HepG2 (cell line): ENCODE results near the gene TEDC1. TPM values are rescaled to one million over a fixed set of nuclear protein-coding genes. Genes with fewer than 3 reads are reported as not detected.

ENCODE experiments used
- ARNT2 ChIP-seq: sonication (generic); formaldehyde crosslinking; IDR thresholded peaks from 2 replicates; pipeline ENCODE4 v1.8.0; 2022; ENCODE audit warnings: mild to moderate bottlenecking, low read depth, missing genetic modification reagents, moderate library complexity
- ASH2L ChIP-seq: fragments of 300-600, 200-600 bp; sonication (generic); IDR thresholded peaks from 2 replicates; pipeline ENCODE4 v1.7.0; 2017; ENCODE audit warnings: low read depth, mild to moderate bottlenecking, moderate library complexity, mixed read lengths, low read length; ENCODE audit not compliant: insufficient read length
- CREB1 ChIP-seq, 2 experiments: fragments of 450-650 bp in 1 of 2; IDR thresholded peaks; 2 replicates each; pipeline ENCODE4 v1.6.1; 2016 to 2017; ENCODE audit warnings: control low read depth in 1 of 2, mild to moderate bottlenecking in 1 of 2, missing compliant biosample characterization in 1 of 2, missing genetic modification characterization in 1 of 2
- DPF2 ChIP-seq: sonication (generic); formaldehyde crosslinking; IDR thresholded peaks from 2 replicates; pipeline ENCODE4 v1.4.0; 2020; ENCODE audit warnings: mild to moderate bottlenecking, low read depth, missing genetic modification reagents, borderline replicate concordance
- FOXA1 ChIP-seq, 2 experiments: fragments of 450-650 bp in 1 of 2; sonication (generic) in 1 of 2; formaldehyde crosslinking in 1 of 2; IDR thresholded peaks; 2 replicates each; pipeline versions ENCODE4 v1.4.0 to v1.6.1; 2016 to 2020; ENCODE audit warnings: missing genetic modification reagents in 1 of 2
- MBD4 ChIP-seq: IDR thresholded peaks from 2 replicates; pipeline ENCODE4 v1.6.1; 2012; ENCODE audit warnings: low read length, inconsistent platforms, borderline replicate concordance
- MYC ChIP-seq: sonication (generic); formaldehyde crosslinking; IDR thresholded peaks from 2 replicates; pipeline ENCODE4 v1.9.0; 2021; ENCODE audit warnings: missing genetic modification reagents, borderline replicate concordance
- PLRG1 ChIP-seq: fragments of 450-650 bp; conservative IDR thresholded peaks from 2 replicates; pipeline ENCODE4 v1.6.1; 2016
- RBFOX2 ChIP-seq: fragments of 200-400 bp; formaldehyde crosslinking; IDR thresholded peaks from 2 replicates; pipeline ENCODE4 v1.6.1; 2017; ENCODE audit warnings: low read depth, mild to moderate bottlenecking, low read length
- SAP130 ChIP-seq: IDR thresholded peaks from 2 replicates; pipeline ENCODE4 v1.6.1; 2016; ENCODE audit warnings: low read depth
- SMAD3 ChIP-seq: sonication (generic); formaldehyde crosslinking; IDR thresholded peaks from 2 replicates; pipeline ENCODE4 v1.4.0; 2020; ENCODE audit warnings: missing genetic modification reagents
- TEAD3 ChIP-seq: optimal IDR thresholded peaks from 2 replicates; pipeline ENCODE3; 2016; ENCODE audit warnings: borderline replicate concordance
- U2AF1 ChIP-seq: fragments of 200-400 bp; formaldehyde crosslinking; optimal IDR thresholded peaks from 2 replicates; pipeline ENCODE3; 2017; ENCODE audit warnings: mild to moderate bottlenecking, low read depth, low read length
- ZNF367 ChIP-seq: sonication (generic); formaldehyde crosslinking; IDR thresholded peaks from 2 replicates; pipeline ENCODE4 v1.4.0; 2020; ENCODE audit warnings: missing genetic modification reagents, borderline replicate concordance
- ZNF556 ChIP-seq: sonication (generic); formaldehyde crosslinking; IDR thresholded peaks from 2 replicates; pipeline ENCODE4 v1.4.0; 2020; ENCODE audit warnings: mild to moderate bottlenecking, missing genetic modification reagents, borderline replicate concordance
- ZNF570 ChIP-seq: sonication (generic); formaldehyde crosslinking; IDR thresholded peaks from 2 replicates; pipeline ENCODE4 v1.4.0; 2020; ENCODE audit warnings: mild to moderate bottlenecking, missing genetic modification reagents, borderline replicate concordance
- ZNF776 ChIP-seq: sonication (generic); formaldehyde crosslinking; IDR thresholded peaks from 2 replicates; pipeline ENCODE4 v1.4.0; 2020; ENCODE audit warnings: mild to moderate bottlenecking, missing genetic modification reagents
- ZSCAN21 ChIP-seq: sonication (generic); formaldehyde crosslinking; IDR thresholded peaks from 2 replicates; pipeline ENCODE4 v1.8.0; 2022; ENCODE audit warnings: mild to moderate bottlenecking, missing genetic modification reagents, moderate library complexity, borderline replicate concordance
- polyA plus RNA-seq, 8 experiments: library from polyadenylated mRNA; depleted of rRNA in 3 of 8; stranded (reverse) in 7 of 8; unstranded in 1 of 8; fragments of >200 nt; fragmentation: Illumina TruSeq in 4 of 8; extraction: Trizol in 4 of 8; gene quantifications; 2 replicates each; pipeline versions ENCODE4 v1.2.1 to v1.2.3, GENCODE V29; 2011 to 2016; ENCODE audit warnings: low read depth in 4 of 8, missing spikeins in 1 of 8, mixed read lengths in 1 of 8; ENCODE audit not compliant: insufficient read depth in 1 of 8
- total RNA-seq, 5 experiments: library from RNA; depleted of rRNA; stranded (reverse); fragments of >200 nt; fragmentation: Illumina TruSeq; extraction: Trizol; gene quantifications; 2 replicates each; pipeline ENCODE4 v1.2.3, GENCODE V29; 2016; ENCODE audit warnings: low read depth in 1 of 5
- TF ChIP-seq, protein P1 (sequence below): sonication (generic); formaldehyde crosslinking; IDR thresholded peaks from 2 replicates; pipeline ENCODE4 v1.9.0; 2022; ENCODE audit warnings: missing genetic modification reagents, mild to moderate bottlenecking, borderline replicate concordance
- TF ChIP-seq, protein P2 (sequence below): sonication (generic); formaldehyde crosslinking; IDR thresholded peaks from 2 replicates; pipeline ENCODE4 v1.5.0; 2020; ENCODE audit warnings: mild to moderate bottlenecking, missing genetic modification reagents
- TF ChIP-seq, protein P3 (sequence below): sonication (generic); formaldehyde crosslinking; IDR thresholded peaks from 2 replicates; pipeline ENCODE4 v1.4.0; 2020; ENCODE audit warnings: missing genetic modification reagents
- TF ChIP-seq, protein P4 (sequence below): sonication (generic); formaldehyde crosslinking; IDR thresholded peaks from 2 replicates; pipeline ENCODE4 v1.5.0; 2020; ENCODE audit warnings: missing genetic modification reagents

TEDC1 gene
- total and polyA plus RNA-seq, 2 of the 13 experiments (the other 11 are each of a cell fraction or from before 2014, with no cell fraction given) = 5.7 to 27.4 TPM

DNA sequence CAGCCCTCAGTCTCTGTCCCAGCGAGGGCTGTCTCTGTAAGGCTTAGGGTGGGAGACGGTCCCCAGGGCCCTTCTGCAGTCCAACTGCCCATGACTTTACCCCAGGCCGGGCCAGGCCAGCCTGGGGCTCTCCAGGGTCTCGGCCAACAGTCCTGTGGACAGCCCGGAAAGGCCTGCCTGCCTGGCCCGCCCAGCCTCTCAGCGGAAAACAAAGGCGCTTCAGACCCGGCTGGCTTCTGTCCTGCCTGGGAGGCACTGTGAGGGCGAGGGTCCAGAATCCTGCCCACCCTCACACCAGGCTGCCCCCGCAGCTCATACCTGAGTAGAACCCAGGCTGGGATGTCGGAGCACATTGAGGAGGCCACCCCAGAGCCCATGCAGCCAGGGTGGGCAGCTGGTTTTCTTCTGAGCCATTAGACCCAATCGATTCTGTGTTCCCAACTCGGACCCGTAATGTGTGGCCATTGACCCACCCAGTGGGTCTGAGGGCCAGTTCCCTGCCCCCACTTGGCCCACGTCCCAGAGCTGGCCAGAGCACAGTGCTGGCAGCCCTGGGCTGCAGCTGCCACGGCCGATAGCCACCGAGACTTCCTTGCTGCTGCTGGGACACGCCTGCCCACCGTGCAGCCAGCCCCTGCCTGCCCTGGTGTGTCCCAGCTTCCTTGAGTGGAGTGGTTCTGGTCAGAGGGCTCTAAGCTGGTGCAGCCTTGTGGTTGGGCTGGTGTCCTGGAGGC is 14.8 kb upstream of the TEDC1 start (continued):
- TF ChIP-seq, protein P1, sequence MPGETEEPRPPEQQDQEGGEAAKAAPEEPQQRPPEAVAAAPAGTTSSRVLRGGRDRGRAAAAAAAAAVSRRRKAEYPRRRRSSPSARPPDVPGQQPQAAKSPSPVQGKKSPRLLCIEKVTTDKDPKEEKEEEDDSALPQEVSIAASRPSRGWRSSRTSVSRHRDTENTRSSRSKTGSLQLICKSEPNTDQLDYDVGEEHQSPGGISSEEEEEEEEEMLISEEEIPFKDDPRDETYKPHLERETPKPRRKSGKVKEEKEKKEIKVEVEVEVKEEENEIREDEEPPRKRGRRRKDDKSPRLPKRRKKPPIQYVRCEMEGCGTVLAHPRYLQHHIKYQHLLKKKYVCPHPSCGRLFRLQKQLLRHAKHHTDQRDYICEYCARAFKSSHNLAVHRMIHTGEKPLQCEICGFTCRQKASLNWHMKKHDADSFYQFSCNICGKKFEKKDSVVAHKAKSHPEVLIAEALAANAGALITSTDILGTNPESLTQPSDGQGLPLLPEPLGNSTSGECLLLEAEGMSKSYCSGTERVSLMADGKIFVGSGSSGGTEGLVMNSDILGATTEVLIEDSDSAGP (CRISPR knock-in tag) = no peak; the same call in none of the 2 replicates
- TF ChIP-seq, protein P2, sequence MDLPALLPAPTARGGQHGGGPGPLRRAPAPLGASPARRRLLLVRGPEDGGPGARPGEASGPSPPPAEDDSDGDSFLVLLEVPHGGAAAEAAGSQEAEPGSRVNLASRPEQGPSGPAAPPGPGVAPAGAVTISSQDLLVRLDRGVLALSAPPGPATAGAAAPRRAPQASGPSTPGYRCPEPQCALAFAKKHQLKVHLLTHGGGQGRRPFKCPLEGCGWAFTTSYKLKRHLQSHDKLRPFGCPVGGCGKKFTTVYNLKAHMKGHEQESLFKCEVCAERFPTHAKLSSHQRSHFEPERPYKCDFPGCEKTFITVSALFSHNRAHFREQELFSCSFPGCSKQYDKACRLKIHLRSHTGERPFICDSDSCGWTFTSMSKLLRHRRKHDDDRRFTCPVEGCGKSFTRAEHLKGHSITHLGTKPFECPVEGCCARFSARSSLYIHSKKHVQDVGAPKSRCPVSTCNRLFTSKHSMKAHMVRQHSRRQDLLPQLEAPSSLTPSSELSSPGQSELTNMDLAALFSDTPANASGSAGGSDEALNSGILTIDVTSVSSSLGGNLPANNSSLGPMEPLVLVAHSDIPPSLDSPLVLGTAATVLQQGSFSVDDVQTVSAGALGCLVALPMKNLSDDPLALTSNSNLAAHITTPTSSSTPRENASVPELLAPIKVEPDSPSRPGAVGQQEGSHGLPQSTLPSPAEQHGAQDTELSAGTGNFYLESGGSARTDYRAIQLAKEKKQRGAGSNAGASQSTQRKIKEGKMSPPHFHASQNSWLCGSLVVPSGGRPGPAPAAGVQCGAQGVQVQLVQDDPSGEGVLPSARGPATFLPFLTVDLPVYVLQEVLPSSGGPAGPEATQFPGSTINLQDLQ (CRISPR knock-in tag) = no peak; the same call in 1 of the 2 replicates
- TF ChIP-seq ASH2L = peak; percentile 2
- TF ChIP-seq ZNF776 = 0 out of 2 replicates have a peak, but pooled peaks have one; percentile 55
- peak; percentile 66; the same call in 1 of the 2 replicates for TF ChIP-seq ARNT2
- TF ChIP-seq CREB1 (IDR thresholded peaks at IDR 0.05) = no peak
- TF ChIP-seq CREB1 (CRISPR knock-in tag; IDR thresholded peaks at IDR 0.05) = no peak
- TF ChIP-seq, protein P3, sequence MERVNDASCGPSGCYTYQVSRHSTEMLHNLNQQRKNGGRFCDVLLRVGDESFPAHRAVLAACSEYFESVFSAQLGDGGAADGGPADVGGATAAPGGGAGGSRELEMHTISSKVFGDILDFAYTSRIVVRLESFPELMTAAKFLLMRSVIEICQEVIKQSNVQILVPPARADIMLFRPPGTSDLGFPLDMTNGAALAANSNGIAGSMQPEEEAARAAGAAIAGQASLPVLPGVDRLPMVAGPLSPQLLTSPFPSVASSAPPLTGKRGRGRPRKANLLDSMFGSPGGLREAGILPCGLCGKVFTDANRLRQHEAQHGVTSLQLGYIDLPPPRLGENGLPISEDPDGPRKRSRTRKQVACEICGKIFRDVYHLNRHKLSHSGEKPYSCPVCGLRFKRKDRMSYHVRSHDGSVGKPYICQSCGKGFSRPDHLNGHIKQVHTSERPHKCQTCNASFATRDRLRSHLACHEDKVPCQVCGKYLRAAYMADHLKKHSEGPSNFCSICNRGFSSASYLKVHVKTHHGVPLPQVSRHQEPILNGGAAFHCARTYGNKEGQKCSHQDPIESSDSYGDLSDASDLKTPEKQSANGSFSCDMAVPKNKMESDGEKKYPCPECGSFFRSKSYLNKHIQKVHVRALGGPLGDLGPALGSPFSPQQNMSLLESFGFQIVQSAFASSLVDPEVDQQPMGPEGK = peak; percentile 52
- TF ChIP-seq SMAD3 (CRISPR knock-in tag) = no peak
- TF ChIP-seq, protein P4, sequence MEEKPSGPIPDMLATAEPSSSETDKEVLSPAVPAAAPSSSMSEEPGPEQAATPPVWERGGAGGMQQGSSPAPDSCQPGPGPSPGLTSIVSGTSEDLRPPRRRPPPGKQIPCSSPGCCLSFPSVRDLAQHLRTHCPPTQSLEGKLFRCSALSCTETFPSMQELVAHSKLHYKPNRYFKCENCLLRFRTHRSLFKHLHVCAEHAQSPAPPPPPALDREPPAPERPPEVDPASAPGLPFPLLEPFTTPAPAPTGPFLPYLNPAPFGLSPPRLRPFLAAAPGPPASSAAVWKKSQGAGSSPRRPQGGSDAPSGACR (CRISPR knock-in tag) = no peak
- no peak for TF ChIP-seq U2AF1
- TF ChIP-seq SAP130 = peak; percentile 50
- no peak for TF ChIP-seq PLRG1
- no peak for TF ChIP-seq MBD4
- peak; percentile 38; the same call in 1 of the 2 replicates for TF ChIP-seq ZSCAN21
- TF ChIP-seq MYC (CRISPR knock-in tag) = peak; percentile 36; the same call in 1 of the 2 replicates
- no peak for TF ChIP-seq ZNF556 (CRISPR knock-in tag)
- no peak for TF ChIP-seq ZNF570
- TF ChIP-seq TEAD3 = peak; percentile 3
- peak; percentile 59; the same call in 1 of the 2 replicates for TF ChIP-seq RBFOX2
- TF ChIP-seq FOXA1 (IDR thresholded peaks at IDR 0.05) = no peak
- peak; percentile 3; the same call in 1 of the 2 replicates for TF ChIP-seq FOXA1 (CRISPR knock-in tag; IDR thresholded peaks at IDR 0.05)
- peak; percentile 32; the same call in 1 of the 2 replicates for TF ChIP-seq DPF2 (CRISPR knock-in tag)
- peak; percentile 53; the same call in 1 of the 2 replicates for TF ChIP-seq ZNF367 (CRISPR knock-in tag)
